GM23338 (cell line): ENCODE measurements around the gene NEURL3. TPM values are rescaled to one million over a fixed set of nuclear protein-coding genes. Genes with fewer than 3 reads are reported as not detected.

Source experiments
- ATAC-seq: fragments of 200-7000 bp; cut with Tn5 transposase; 3 replicates; pipeline ENCODE4 v1.9.1; 2020
- DNase-seq: peaks from one replicate; pipeline ENCODE4 v3.0.0-alpha.2; 2015; ENCODE audit warnings: low spot score
- H2AFZ ChIP-seq: fragments of 200-600 bp; sonication (generic); 2 replicates; pipeline ENCODE4 v1.8.0; 2016; ENCODE audit warnings: antibody characterized with exemption, mild to moderate bottlenecking, moderate library complexity
- H3F3A ChIP-seq: fragments of 200-600 bp; sonication (generic); replicated peaks from 2 replicates; pipeline ENCODE4 v1.8.0; 2017; ENCODE audit warnings: antibody characterized with exemption, mixed run types, low read depth
- H3K27ac ChIP-seq: fragments of 200-600 bp; sonication (generic); 2 replicates; pipeline ENCODE4 v1.6.1; 2016; ENCODE audit warnings: low read depth
- H3K27me3 ChIP-seq: fragments of 200-600 bp; sonication (generic); 2 replicates; pipeline ENCODE4 v1.8.0; 2016; ENCODE audit warnings: mild to moderate bottlenecking, mixed run types, moderate library complexity; ENCODE audit not compliant: insufficient read depth
- H3K36me3 ChIP-seq: fragments of 200-600 bp; sonication (generic); 2 replicates; pipeline ENCODE4 v1.8.0; 2016; ENCODE audit warnings: mild to moderate bottlenecking; ENCODE audit not compliant: insufficient read depth
- H3K4me1 ChIP-seq: fragments of 200-600 bp; sonication (generic); 2 replicates; pipeline ENCODE4 v1.8.0; 2016; ENCODE audit warnings: mild to moderate bottlenecking, moderate library complexity; ENCODE audit not compliant: insufficient read depth
- H3K4me2 ChIP-seq: fragments of 200-600 bp; sonication (generic); 2 replicates; pipeline ENCODE4 v1.7.1; 2017; ENCODE audit warnings: mixed run types
- H3K4me3 ChIP-seq: fragments of 200-600 bp; sonication (generic); 2 replicates; pipeline ENCODE4 v1.6.1; 2016; ENCODE audit warnings: mixed run types
- H3K79me2 ChIP-seq: fragments of 200-600 bp; sonication (generic); replicated peaks from 2 replicates; pipeline ENCODE4 v1.8.0; 2017; ENCODE audit warnings: mild to moderate bottlenecking; ENCODE audit not compliant: insufficient read depth
- H3K9me2 ChIP-seq: fragments of 200-600 bp; sonication (generic); 2 replicates; pipeline ENCODE4 v1.8.0; 2017; ENCODE audit not compliant: insufficient read depth
- H4K20me1 ChIP-seq: fragments of 200-600 bp; sonication (generic); replicated peaks from 2 replicates; pipeline ENCODE4 v1.8.0; 2017; ENCODE audit warnings: mild to moderate bottlenecking; ENCODE audit not compliant: insufficient read depth
- H3K27ac Mint-ChIP-seq: 2 replicates; pipeline ENCODE4 v1.8.0; 2020; ENCODE audit warnings: inconsistent platforms, mild to moderate bottlenecking, moderate library complexity, mixed read lengths
- H3K27me3 Mint-ChIP-seq: 3 replicates; pipeline ENCODE4 v1.8.0; 2022; ENCODE audit warnings: low read depth, mild to moderate bottlenecking, moderate library complexity, mixed read lengths, inconsistent platforms; ENCODE audit not compliant: insufficient read depth, poor library complexity
- H3K36me3 Mint-ChIP-seq: 3 replicates; pipeline ENCODE4 v1.8.0; 2021; ENCODE audit warnings: low read depth, mild to moderate bottlenecking, inconsistent platforms, moderate library complexity, mixed read lengths
- H3K4me1 Mint-ChIP-seq: 3 replicates; pipeline ENCODE4 v1.8.0; 2020; ENCODE audit warnings: mild to moderate bottlenecking, inconsistent platforms, mixed read lengths
- H3K4me3 Mint-ChIP-seq: 3 replicates; pipeline ENCODE4 v1.8.0; 2021; ENCODE audit warnings: moderate library complexity, mild to moderate bottlenecking, inconsistent platforms, mixed read lengths
- H3K9me3 Mint-ChIP-seq: 3 replicates; pipeline ENCODE4 v1.8.0; 2020; ENCODE audit warnings: moderate library complexity, mild to moderate bottlenecking, inconsistent platforms, mixed read lengths
- CREB1 ChIP-seq: fragments of 250-450 bp; sonication (Bioruptor Pico); IDR thresholded peaks from 2 replicates; pipeline ENCODE4 v1.5.0; 2020; ENCODE audit warnings: low read depth, mild to moderate bottlenecking, moderate library complexity
- ETS1 ChIP-seq: IDR thresholded peaks from 2 replicates; pipeline ENCODE4 v1.6.1; 2016; ENCODE audit warnings: antibody characterized with exemption
- EZH2 ChIP-seq: fragments of 200-600 bp; sonication (generic); IDR thresholded peaks from one replicate; pipeline ENCODE4 v1.8.0; 2017; ENCODE audit warnings: antibody characterized with exemption, mild to moderate bottlenecking, low read depth; ENCODE audit not compliant: unreplicated experiment
- EZH2phosphoT487 ChIP-seq: fragments of 200-600 bp; sonication (generic); IDR thresholded peaks from one replicate; pipeline ENCODE4 v1.8.1; 2018; ENCODE audit warnings: antibody characterized with exemption; ENCODE audit not compliant: unreplicated experiment
- JUNB ChIP-seq: IDR thresholded peaks from one replicate; pipeline ENCODE4 v1.6.1; 2016; ENCODE audit warnings: antibody characterized with exemption; ENCODE audit not compliant: unreplicated experiment
- NANOG ChIP-seq: IDR thresholded peaks from 2 replicates; pipeline ENCODE4 v1.6.1; 2016; ENCODE audit warnings: antibody characterized with exemption, borderline replicate concordance
- POLR2AphosphoS5 ChIP-seq: IDR thresholded peaks from 2 replicates; pipeline ENCODE4 v1.6.1; 2016; ENCODE audit warnings: antibody characterized with exemption, low read depth
- STAT1 ChIP-seq: IDR thresholded peaks from one replicate; pipeline ENCODE4 v1.6.1; 2016; ENCODE audit warnings: antibody characterized with exemption; ENCODE audit not compliant: unreplicated experiment
- ZNF114 ChIP-seq: fragments of 250-450 bp; sonication (Bioruptor Pico); IDR thresholded peaks from 2 replicates; pipeline ENCODE4 v1.5.0; 2020; ENCODE audit warnings: mild to moderate bottlenecking, moderate library complexity
- ZNF331 ChIP-seq: fragments of 250-450 bp; sonication (Bioruptor Pico); IDR thresholded peaks from 2 replicates; pipeline ENCODE4 v1.5.0; 2020; ENCODE audit warnings: low read depth, mild to moderate bottlenecking, moderate library complexity
- ZNF462 ChIP-seq: fragments of 250-450 bp; sonication (Bioruptor Pico); IDR thresholded peaks from 2 replicates; pipeline ENCODE4 v1.5.0; 2020; ENCODE audit warnings: mild to moderate bottlenecking, moderate library complexity
- polyA plus RNA-seq: library from polyadenylated mRNA; unstranded; fragments of >200 nt; fragmentation: Nextera tagmentation; extraction: Ambion mirVana; gene quantifications from 2 replicates; pipeline ENCODE4 v1.2.1, GENCODE V29; 2016
- total RNA-seq: library from RNA; depleted of rRNA; stranded (reverse); fragments of >200 nt; shearing (Covaris generic); gene quantifications from 2 replicates; pipeline ENCODE4 v1.2.3, GENCODE V29; 2014
- TF ChIP-seq, protein P1 (sequence below), 2 experiments: fragments of 200-600 bp in 1 of 2; sonication (generic) in 1 of 2; conservative IDR thresholded peaks; 2 replicates each; pipeline versions ENCODE4 v1.5.1 to v1.6.1; 2016 to 2017; ENCODE audit warnings: antibody characterized with exemption in 2 of 2, low read depth in 2 of 2, mild to moderate bottlenecking in 2 of 2, moderate library complexity in 1 of 2
- TF ChIP-seq, protein P2 (sequence below): IDR thresholded peaks from one replicate; pipeline ENCODE4 v1.6.1; 2018; ENCODE audit warnings: antibody characterized with exemption; ENCODE audit not compliant: unreplicated experiment

NEURL3 gene
- total and polyA plus RNA-seq, 2 experiments from 2014 or later: 0.21 TPM; not detected in 1

DNA sequence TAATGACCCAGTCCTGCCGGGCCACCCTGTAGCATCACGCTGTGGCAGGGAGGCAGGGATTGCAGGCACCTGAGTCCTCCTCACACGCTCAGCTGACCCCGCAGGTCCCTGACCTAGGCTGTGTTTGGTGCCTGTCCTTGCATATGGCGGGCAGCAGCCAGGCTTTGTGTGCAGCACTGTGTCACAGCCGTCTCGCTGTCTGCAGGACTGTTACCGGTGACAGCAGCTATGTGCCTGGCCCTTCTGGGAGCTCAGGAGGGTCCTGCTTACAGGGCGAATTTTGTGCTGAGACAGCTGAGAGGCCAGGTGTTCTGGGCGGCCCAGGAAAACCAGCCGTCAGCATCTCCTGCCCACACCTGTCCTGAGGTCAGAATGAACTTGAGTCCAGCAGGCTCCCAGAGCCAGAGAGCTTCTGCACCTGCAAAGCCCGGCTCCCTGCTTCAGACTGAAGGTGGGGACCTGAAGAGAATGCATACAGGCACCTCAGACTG, 21.0 kb upstream of the NEURL3 start:
- Mint-ChIP-seq H3K27me3 (peaks cover 26% of the 10 kb centered on the region), H3K9me3 (no peaks in the 10 kb centered on the region), H3K4me1 (peaks cover 16% of the 10 kb centered on the region), H3K36me3 (no peaks in the 10 kb centered on the region), H3K4me3 (no peak overlapping the region), H3K27ac (no peak overlapping the region)
- H3K27ac ChIP-seq: no peak overlapping the region
- TF ChIP-seq STAT1: no peak
- TF ChIP-seq, protein P1, sequence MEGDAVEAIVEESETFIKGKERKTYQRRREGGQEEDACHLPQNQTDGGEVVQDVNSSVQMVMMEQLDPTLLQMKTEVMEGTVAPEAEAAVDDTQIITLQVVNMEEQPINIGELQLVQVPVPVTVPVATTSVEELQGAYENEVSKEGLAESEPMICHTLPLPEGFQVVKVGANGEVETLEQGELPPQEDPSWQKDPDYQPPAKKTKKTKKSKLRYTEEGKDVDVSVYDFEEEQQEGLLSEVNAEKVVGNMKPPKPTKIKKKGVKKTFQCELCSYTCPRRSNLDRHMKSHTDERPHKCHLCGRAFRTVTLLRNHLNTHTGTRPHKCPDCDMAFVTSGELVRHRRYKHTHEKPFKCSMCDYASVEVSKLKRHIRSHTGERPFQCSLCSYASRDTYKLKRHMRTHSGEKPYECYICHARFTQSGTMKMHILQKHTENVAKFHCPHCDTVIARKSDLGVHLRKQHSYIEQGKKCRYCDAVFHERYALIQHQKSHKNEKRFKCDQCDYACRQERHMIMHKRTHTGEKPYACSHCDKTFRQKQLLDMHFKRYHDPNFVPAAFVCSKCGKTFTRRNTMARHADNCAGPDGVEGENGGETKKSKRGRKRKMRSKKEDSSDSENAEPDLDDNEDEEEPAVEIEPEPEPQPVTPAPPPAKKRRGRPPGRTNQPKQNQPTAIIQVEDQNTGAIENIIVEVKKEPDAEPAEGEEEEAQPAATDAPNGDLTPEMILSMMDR (conservative IDR thresholded peaks at IDR 0.05; ENCODE audit: low read depth in 2 of 2): no peak
- TF ChIP-seq, protein P2, sequence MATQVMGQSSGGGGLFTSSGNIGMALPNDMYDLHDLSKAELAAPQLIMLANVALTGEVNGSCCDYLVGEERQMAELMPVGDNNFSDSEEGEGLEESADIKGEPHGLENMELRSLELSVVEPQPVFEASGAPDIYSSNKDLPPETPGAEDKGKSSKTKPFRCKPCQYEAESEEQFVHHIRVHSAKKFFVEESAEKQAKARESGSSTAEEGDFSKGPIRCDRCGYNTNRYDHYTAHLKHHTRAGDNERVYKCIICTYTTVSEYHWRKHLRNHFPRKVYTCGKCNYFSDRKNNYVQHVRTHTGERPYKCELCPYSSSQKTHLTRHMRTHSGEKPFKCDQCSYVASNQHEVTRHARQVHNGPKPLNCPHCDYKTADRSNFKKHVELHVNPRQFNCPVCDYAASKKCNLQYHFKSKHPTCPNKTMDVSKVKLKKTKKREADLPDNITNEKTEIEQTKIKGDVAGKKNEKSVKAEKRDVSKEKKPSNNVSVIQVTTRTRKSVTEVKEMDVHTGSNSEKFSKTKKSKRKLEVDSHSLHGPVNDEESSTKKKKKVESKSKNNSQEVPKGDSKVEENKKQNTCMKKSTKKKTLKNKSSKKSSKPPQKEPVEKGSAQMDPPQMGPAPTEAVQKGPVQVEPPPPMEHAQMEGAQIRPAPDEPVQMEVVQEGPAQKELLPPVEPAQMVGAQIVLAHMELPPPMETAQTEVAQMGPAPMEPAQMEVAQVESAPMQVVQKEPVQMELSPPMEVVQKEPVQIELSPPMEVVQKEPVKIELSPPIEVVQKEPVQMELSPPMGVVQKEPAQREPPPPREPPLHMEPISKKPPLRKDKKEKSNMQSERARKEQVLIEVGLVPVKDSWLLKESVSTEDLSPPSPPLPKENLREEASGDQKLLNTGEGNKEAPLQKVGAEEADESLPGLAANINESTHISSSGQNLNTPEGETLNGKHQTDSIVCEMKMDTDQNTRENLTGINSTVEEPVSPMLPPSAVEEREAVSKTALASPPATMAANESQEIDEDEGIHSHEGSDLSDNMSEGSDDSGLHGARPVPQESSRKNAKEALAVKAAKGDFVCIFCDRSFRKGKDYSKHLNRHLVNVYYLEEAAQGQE: no peak
- TF ChIP-seq JUNB: no peak
- no peak for TF ChIP-seq EZH2
- TF ChIP-seq ZNF114 (CRISPR knock-in tag): no peak
- TF ChIP-seq ETS1: no peak
- TF ChIP-seq POLR2AphosphoS5: no peak
- no peak for TF ChIP-seq CREB1 (CRISPR knock-in tag)
- TF ChIP-seq ZNF462 (CRISPR knock-in tag): no peak
- TF ChIP-seq ZNF331: no peak
- TF ChIP-seq NANOG: no peak
- TF ChIP-seq EZH2phosphoT487: no peak
- no peaks in the 10 kb centered on the region for H3K79me2 ChIP-seq
- H3K4me2 ChIP-seq: no peak overlapping the region
- no peaks in the 10 kb centered on the region for H3F3A ChIP-seq
- H2AFZ ChIP-seq: peak overlapping the region; percentile 99; the same call in 1 of the 2 replicates
- H3K36me3 ChIP-seq: no peaks in the 10 kb centered on the region
- peaks cover 26% of the 10 kb centered on the region for H3K27me3 ChIP-seq
- DNase-seq (no peak), ATAC-seq (no peak)
- peaks cover 12% of the 10 kb centered on the region for H3K4me1 ChIP-seq
- no peak overlapping the region for H3K4me3 ChIP-seq
- no peaks in the 10 kb centered on the region for H3K9me2 ChIP-seq
- H4K20me1 ChIP-seq: no peaks in the 10 kb centered on the region
